ENCODE measurements around the gene GMEB2.

DNA sequence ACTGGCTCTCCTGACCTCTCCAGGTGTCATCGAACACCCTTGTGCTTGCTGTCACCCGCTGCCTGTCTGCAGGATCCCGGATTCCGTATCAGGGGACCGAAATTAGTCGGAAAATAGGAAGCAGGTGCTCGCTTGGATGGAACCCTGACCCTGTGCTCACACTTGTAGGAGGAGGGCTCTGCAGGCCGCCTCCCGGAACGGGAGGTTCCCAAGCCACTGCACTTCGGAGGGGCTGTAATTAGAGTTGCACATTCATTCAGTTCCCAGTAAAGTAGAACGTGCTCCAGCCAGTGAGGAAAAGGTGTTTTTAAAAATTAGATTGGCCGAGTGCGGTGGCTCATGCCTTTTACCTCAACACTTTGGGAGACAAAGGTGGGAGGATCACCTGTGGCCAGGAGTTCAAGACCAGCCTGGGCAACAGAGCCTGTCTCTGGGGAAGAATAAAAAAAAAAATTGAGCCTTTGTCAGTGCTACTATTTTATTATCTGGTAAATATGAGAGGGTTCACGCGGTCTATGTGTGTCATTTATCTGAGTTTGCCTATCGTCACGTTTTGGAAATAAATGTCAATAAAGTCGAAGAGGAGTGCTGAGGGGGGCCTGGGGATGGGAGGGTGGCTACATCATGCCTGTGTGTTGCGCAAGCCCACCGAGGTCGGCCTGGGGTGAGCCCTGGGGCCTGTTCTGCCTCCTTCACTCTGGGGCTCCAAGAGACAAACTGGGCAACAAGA is 1.5 kb upstream of the GMEB2 start:
- no peak for TF ChIP-seq BHLHE40 (IDR thresholded peaks at IDR 0.05; ENCODE audit: borderline replicate concordance)
- no peak for TF ChIP-seq TARDBP (IDR thresholded peaks at IDR 0.05)
- peak; percentile 85 for TF ChIP-seq CTBP1 (IDR thresholded peaks at IDR 0.05; ENCODE audit: borderline replicate concordance)
- TF ChIP-seq SUZ12 (IDR thresholded peaks at IDR 0.05) = no peak
- TF ChIP-seq SP1 (IDR thresholded peaks at IDR 0.05) = no peak
- no peak for TF ChIP-seq FOXM1 (IDR thresholded peaks at IDR 0.05; ENCODE audit: borderline replicate concordance)
- no peak for TF ChIP-seq LEF1 (IDR thresholded peaks at IDR 0.05; ENCODE audit: borderline replicate concordance)
